Heart left ventricle (tissue), 16 donors: ENCODE data around the gene NAE1. TPM values are rescaled to one million over a fixed set of nuclear protein-coding genes. Genes with fewer than 3 reads are reported as not detected.

Experiments
- ATAC-seq, 4 donors: fragments of 200-7000 bp; cut with Tn5 transposase; one replicate each; pipeline ENCODE4 v1.9.1; 2020 to 2022; ENCODE audit warnings: moderate library complexity in 4 of 4, mild to moderate bottlenecking in 3 of 4, moderate number of reproducible peaks in 1 of 4
- DNase-seq, 5 donors: peaks; one replicate each; pipeline ENCODE4 v3.0.0-alpha.2; 2020
- H3K27ac ChIP-seq, 12 donors: fragments of 200-600 bp; sonication (generic) in 4 of 12; one replicate each; pipeline versions ENCODE4 v1.5.0 to v1.8.0; 2016 to 2022; ENCODE audit warnings: mild to moderate bottlenecking in 2 of 12
- H3K27me3 ChIP-seq, 9 donors: fragments of 200-600 bp; sonication (generic) in 2 of 9; one replicate each; pipeline versions ENCODE4 v1.5.1 to v1.8.0; 2016 to 2022; ENCODE audit warnings: mild to moderate bottlenecking in 3 of 9
- H3K36me3 ChIP-seq, 9 donors: fragments of 200-600 bp; sonication (generic) in 2 of 9; one replicate each; pipeline versions ENCODE4 v1.5.0 to v1.8.0; 2018 to 2022; ENCODE audit warnings: mild to moderate bottlenecking in 2 of 9
- H3K4me1 ChIP-seq, 12 donors: fragments of 200-600 bp; sonication (generic) in 4 of 12; one replicate each; pipeline versions ENCODE4 v1.5.0 to v1.8.0; 2016 to 2022; ENCODE audit warnings: mild to moderate bottlenecking in 3 of 12
- H3K4me3 ChIP-seq, 12 donors: fragments of 200-600 bp; sonication (generic) in 4 of 12; one replicate each; pipeline versions ENCODE4 v1.5.0 to v1.8.0; 2017 to 2022; ENCODE audit warnings: mild to moderate bottlenecking in 9 of 12, moderate library complexity in 4 of 12
- H3K9me3 ChIP-seq, 12 donors: fragments of 200-600 bp; sonication (generic) in 4 of 12; one replicate each; pipeline versions ENCODE4 v1.5.0 to v1.8.0; 2016 to 2022; ENCODE audit warnings: mild to moderate bottlenecking in 1 of 12
- POLR2A ChIP-seq, 2 donors: fragments of 450-650 bp; IDR thresholded peaks; one replicate each; pipeline ENCODE4 v1.6.1; 2017; ENCODE audit warnings: antibody characterized with exemption in 2 of 2, mild to moderate bottlenecking in 2 of 2, moderate library complexity in 2 of 2
- WGBS, 4 donors: extraction: QIAGEN DNeasy Blood & Tissue Kit in 2 of 4; methylation state at CpG; one replicate each; pipeline versions ENCODE4 v1.1.5 to v1.1.7; 2013 to 2018; 5-methylcytosine and 5-hydroxymethylcytosine counted together
- intact Hi-C, 10 donors: fragments of 100-400 bp; cut with DNase I; formaldehyde crosslinking; loops; one replicate each; pipeline versions ENCODE4 v1.11.1 to v1.14.2; 2022
- polyA plus RNA-seq, 2 donors: library from polyadenylated mRNA; stranded (reverse); fragments of 200-250 nt; gene quantifications; one replicate each; pipeline ENCODE4 v1.2.3, GENCODE V29; 2013
- total RNA-seq, 9 donors: library from RNA; depleted of rRNA in 2 of 9; stranded (reverse); fragments of >200 nt in 2 of 9; fragmentation: NEBNext Ultra II Directional in 3 of 9; extraction: Animal tissue kit (Norgen Biotek cat#: 25700) in 3 of 9; gene quantifications; one replicate each; pipeline versions ENCODE4 v1.1.0 to v1.2.4, GENCODE V29; 2016 to 2023
- TF ChIP-seq, protein P1 (sequence below), 12 donors: fragments of 200-600 bp; sonication (generic) in 4 of 12; IDR thresholded peaks; one replicate each; pipeline versions ENCODE4 v1.5.0 to v1.8.0; 2018 to 2022; ENCODE audit warnings: antibody characterized with exemption in 12 of 12, mild to moderate bottlenecking in 5 of 12
- donor health status: ischemic (EF 13 %, LVEDD 7.1; RV severe dilation, severe dysfunction).
- donor health status: healthy with polysubstance abuse.
- donor health status: DM: no; HTN: yes; CAD: no.
- donor health status: DM: no; HTN: no; CAD: no.
- donor health status: ischemic (EF 25% LVEDD 6.9; RV normal size, moderate dysfunction).
- donor health status: ischemic (EF 25% LVEDD 5.7; RV mildly dilated, moderate dysfunction).
- donor health status: healthy.
- donor health status: DM: yes; HTN: yes; CAD: no.
- donor health status: ischemic (EF 35%, LVEDD 5.7; RV mildly dilated, moderate dysfunction).
- donor health status: nonischemic (EF 11% LVEDD 7.7; RV severe dilation, severe dysfunction).
- donor health status: DM: yes; HTN: yes; CAD: no.
- donor health status: PGD.
- donor health status: ischemic (EF 29% LVEDD 5.4; RV normal size, mild dysfunction).
- donor health status: nonischemic (EF 23%, LVEDD 6.1; RV moderate dilation, normal function).

NAE1 gene
- total and polyA plus RNA-seq, 11 donors, result 17.7 to 39.3 (median 29.6) TPM

DNA sequence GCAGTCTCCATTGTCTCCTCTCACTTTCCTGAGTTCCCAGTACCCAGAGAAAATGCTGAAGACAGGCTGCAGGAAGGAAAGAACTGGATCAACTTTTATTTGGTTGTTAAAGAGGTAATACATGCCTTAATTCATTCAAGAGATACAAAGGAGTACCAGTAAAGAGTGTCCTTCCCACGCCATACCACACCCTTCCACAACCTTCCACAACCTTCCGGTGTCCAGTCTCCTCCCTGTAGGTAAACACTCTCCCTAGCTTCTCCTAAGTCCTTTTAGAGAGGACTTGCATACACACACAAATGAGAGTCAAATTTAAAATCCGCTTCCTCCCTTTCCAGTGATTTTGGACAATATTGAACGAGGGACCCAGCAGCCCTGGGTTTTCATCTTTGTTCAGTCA, 10.6 kb upstream of the NAE1 start:
- Histone ChIP-seq H3K4me3 (no peak overlapping the region), H3K36me3 (no peaks in the 10 kb centered on the region), H3K9me3 (peaks cover 0 to 11% (median 0%) of the 10 kb centered on the region in 12 donors), H3K4me1 (peaks cover 0 to 20% (median 12%) of the 10 kb centered on the region in 12 donors), H3K27ac (no peak overlapping the region), H3K27me3 (peaks cover 5 to 28% (median 20%) of the 10 kb centered on the region in 9 donors)
- DNase-seq (no peak), ATAC-seq (no peak)
- 85 to 92% (median 89%) methylated on average over 4 of the region's 4 CpGs for WGBS, 4 donors
- TF ChIP-seq POLR2A (IDR thresholded peaks at IDR 0.05), result no peak
- TF ChIP-seq, protein P1, sequence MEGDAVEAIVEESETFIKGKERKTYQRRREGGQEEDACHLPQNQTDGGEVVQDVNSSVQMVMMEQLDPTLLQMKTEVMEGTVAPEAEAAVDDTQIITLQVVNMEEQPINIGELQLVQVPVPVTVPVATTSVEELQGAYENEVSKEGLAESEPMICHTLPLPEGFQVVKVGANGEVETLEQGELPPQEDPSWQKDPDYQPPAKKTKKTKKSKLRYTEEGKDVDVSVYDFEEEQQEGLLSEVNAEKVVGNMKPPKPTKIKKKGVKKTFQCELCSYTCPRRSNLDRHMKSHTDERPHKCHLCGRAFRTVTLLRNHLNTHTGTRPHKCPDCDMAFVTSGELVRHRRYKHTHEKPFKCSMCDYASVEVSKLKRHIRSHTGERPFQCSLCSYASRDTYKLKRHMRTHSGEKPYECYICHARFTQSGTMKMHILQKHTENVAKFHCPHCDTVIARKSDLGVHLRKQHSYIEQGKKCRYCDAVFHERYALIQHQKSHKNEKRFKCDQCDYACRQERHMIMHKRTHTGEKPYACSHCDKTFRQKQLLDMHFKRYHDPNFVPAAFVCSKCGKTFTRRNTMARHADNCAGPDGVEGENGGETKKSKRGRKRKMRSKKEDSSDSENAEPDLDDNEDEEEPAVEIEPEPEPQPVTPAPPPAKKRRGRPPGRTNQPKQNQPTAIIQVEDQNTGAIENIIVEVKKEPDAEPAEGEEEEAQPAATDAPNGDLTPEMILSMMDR (IDR thresholded peaks at IDR 0.05), result no peak
- intact Hi-C loops, result no loop called here

DNA sequence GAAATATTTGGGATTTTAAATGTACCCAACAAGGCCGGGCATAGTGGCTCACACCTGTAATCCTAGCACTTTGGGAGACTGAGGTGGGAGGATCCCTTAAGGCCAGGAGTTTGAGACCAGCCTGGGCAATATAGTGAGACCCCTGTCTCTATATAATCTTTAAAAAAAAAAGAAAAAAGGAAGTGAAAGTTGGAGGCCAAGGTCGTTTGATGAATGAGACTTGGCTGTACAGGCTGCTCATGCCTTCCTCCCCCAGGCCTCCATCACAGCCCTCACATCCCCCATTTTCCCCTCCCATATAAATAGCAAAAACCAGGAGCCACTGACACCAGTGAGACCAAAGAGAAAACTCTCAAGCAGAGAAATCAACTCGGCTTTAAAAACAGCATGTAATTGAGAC, 10.1 kb upstream of the NAE1 start:
- Histone ChIP-seq H3K27ac (no peak overlapping the region), H3K36me3 (no peaks in the 10 kb centered on the region), H3K27me3 (peaks cover 5 to 25% (median 17%) of the 10 kb centered on the region in 9 donors), H3K4me1 (peaks cover 0 to 20% (median 12%) of the 10 kb centered on the region in 12 donors), H3K4me3 (no peak overlapping the region), H3K9me3 (peaks cover 0 to 11% (median 0%) of the 10 kb centered on the region in 12 donors)
- 52 to 59% (median 54%) methylated on average over 3 of the region's 3 CpGs for WGBS, 4 donors
- ATAC-seq, result no peak
- intact Hi-C loops, result no loop called here
- DNase-seq, result no peak
- TF ChIP-seq, protein P1 (IDR thresholded peaks at IDR 0.05), result no peak
- no peak for TF ChIP-seq POLR2A (IDR thresholded peaks at IDR 0.05)

DNA sequence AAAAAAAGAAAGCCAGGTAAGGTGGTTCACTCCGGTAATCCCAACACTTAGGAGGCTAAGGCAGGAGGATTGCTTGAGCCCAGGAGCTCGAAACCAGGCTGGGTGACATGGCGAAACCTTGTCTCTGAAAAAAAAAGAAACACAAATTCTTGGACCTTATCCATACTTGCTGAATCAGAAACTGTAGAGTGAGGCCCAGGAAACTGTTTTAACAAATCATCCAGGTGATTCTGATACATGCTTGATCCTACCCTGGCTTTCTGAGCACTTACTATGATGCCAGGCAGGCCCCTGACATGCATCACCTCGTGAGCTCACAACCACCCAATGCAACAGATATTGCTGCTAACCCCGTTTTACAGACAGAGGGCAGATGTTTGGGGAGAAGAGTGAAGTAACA, 4.0 kb upstream of the NAE1 start:
- Histone ChIP-seq H3K4me3 (no peak overlapping the region), H3K27ac (no peak overlapping the region), H3K4me1 (peaks cover 0 to 14% (median 4%) of the 10 kb centered on the region in 12 donors), H3K9me3 (peaks cover 0 to 11% (median 0%) of the 10 kb centered on the region in 12 donors), H3K36me3 (no peaks in the 10 kb centered on the region), H3K27me3 (no peaks in the 10 kb centered on the region)
- intact Hi-C loops, result loop anchor here in 4 of 10 donors (5.0 kb wide), 1 partner anchor 33 kb away; no protein-coding TSS in a partner anchor
- DNase-seq (no peak), ATAC-seq (no peak)
- TF ChIP-seq, protein P1 (IDR thresholded peaks at IDR 0.05), result no peak
- no peak for TF ChIP-seq POLR2A (IDR thresholded peaks at IDR 0.05)
- 88 to 94% (median 90%) methylated on average over 5 of the region's 5 CpGs for WGBS, 4 donors

DNA sequence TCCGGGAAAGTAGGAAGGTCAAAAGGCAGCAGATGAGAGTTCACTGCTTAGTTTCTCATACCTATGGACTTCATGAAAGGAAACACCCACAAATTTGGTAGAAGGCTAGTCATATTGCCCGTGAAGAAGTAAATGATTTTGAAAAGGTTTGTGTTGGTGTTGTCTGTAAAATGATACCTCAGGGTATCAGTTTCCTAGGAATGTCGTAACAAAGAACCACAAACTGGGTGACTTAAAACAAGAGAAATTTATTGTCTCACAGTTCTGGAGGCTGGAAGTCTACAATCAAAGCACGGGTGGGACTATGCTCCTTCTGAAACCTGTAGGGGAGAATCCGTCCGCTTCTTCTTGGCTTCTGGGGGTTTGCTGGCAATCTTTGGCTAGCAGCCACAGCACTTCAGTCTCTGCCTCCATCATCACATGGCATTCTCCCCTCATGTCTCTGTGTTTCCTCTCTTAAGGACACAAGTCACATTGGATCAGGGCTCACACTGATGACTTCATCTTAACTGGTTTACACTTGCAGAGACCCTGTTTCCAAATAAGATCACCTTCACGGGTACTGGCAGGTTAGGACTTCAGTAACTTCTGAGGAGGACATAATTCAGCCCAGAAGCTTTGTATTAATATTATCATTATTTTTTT, 2.0 kb upstream of the NAE1 start:
- Histone ChIP-seq H3K4me1 (peaks cover 0 to 27% (median 15%) of the 10 kb centered on the region in 12 donors), H3K27ac (no peak overlapping the region), H3K9me3 (no peaks in the 10 kb centered on the region), H3K27me3 (no peaks in the 10 kb centered on the region), H3K4me3 (no peak overlapping the region), H3K36me3 (peaks cover 0 to 9% (median 1%) of the 10 kb centered on the region in 9 donors)
- intact Hi-C loops, result loop anchor here in 5 of 10 donors (1.0 to 5.0 kb wide), 2 partner anchors 35 kb away; no protein-coding TSS in a partner anchor
- TF ChIP-seq POLR2A (IDR thresholded peaks at IDR 0.05), result no peak
- TF ChIP-seq, protein P1 (IDR thresholded peaks at IDR 0.05), result no peak
- WGBS, 4 donors, result 78 to 84% (median 80%) methylated on average over 7 of the region's 7 CpGs
- no peak for DNase-seq
- ATAC-seq, result no peak
